GM20431 (cell line): ENCODE data around the gene JMJD8.
"Not testable (repeated sequence)": the region's sequence is repeated elsewhere in the genome, so short reads cannot be mapped to it uniquely, and the experiment has no call there.

Source experiments
- in situ Hi-C: fragments of 300-500 bp; cut with MseI, MboI; formaldehyde crosslinking; loops from one replicate; pipeline ENCODE4 v1.15.0; 2020; ENCODE audit warnings: low sequenced_read_pairs; ENCODE audit not compliant: unreplicated experiment

JMJD8 gene

DNA sequence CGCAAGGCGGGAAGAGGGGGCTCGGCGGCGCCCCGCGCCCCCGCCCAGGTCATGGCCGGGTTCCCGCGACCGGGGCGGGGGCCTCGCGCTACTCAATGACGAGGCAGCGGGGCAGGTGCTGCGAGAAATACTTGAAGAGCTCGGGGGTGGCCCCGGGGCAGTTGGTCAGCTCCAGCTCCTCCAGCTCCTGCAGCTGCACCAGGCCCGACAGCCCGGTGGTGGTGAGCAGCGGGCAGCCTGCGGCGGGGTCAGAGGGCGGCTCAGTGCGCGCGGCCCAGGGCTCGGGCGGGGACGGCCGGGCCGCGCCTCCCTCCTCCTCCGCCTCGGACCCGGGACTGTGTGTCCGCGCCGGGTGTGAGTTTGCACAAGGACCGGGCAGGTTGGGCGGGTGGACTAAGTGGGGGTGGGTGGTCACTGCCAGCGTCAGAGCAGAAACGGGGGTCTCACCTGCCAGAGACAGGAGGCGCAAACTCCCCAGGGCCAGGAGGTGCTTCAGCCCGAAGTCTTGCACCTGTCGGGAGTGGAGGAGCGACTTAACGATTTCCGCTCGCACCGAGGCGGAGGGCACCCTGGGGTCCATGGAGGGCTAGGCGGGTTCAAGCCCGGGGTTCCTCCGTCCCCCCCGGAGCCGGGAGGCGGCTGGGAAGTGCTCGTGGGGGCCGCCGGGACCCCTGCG, 10.2 kb upstream of the JMJD8 start:
- in situ Hi-C loops, result no loop called here

DNA sequence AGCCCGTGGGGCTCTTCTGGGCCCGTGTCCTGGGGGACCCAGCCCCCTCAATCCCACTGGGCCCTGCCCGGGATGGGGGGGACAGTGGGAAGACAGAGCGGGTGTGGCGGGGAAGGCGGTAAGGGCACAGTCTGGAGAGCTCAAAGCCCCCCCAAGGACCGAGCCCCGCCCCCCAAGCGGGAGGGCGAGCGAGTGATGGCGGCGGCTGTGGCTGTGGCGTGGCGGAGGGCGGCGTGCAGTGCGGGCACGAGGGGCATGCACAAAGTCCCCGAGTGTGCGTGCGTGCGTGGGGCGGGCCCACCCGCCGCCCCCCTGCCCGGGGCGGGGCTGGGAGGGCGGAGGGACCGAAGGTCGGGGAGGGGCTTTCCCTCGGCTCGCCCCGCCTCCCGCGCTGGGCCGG, 9.6 kb upstream of the JMJD8 start:
- in situ Hi-C loops, result no loop called here

DNA sequence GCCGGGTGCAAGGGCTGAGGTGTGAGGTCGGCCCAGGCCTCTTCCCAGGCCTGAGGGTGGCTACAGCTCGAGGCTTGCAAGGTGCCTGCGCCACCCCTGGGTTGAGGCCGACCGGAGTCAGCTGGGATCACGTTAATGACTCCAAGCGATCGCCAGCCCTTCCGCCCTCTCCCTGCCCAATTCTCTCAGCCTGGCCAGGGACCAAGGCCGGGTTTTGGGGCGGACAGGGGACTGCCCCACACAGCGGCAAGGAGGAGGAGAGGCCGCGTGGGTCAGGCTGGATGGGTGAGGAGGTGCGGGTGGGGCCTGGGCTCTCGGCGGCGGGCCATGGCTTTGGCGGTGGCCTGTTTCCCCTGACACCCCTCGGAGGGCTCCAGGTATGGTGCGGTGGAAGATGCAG, 9.2 kb upstream of the JMJD8 start:
- in situ Hi-C loops, result no loop called here

DNA sequence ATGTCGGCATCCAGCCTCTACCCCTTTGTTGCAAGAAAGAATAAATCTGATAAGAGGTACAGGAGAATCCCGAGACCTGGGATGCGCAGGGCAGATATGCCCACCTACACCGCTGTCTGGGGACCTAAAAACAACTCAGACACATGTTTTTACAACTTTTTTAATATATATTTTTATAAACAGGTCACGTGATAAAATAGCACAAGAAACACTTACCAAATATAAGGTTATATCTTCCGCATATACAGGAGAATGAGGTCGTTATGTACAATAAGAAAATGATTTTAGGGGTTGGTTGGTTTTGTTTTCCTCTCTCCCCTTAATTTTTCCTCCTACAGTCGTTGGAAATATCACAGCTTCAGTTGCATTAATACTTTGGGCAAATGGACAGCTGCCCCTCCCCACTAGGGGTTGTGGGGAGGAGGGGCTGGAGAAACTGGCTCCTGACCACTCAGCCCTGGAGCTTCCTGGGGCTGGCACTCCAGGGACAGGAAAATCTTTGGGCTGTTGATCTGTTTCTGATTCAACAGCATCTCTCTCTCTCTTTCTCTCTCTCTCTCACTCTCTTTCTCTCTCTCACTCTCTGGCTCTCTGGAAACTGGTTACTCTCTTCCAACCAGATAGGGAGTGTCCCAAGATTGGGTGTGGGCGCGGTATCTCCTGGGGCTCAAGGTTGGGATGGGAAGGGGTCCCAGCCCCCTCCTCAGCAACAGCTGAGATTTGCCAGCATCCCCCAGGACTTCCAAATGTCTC, 8.4 kb upstream of the JMJD8 start:
- in situ Hi-C loops, result no loop called here

DNA sequence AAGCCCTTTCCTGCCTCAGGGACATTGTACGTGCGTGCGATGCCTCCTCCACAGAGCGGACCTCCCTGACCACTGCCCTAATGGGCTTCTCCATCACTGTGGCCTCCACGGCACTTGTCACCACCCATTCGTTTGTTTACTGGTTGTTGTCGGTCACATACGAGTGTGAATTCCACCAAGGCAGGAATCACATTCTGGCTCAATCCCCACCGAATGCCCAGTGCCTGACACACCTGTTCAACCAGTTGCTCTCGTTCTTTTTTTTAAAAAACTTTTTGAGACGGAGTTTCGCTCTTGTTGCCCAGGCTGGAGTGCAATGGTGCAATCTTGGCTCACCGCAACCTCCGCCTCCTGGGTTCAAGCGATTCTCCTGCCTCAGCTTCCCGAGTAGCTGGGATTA, 7.1 kb upstream of the JMJD8 start:
- in situ Hi-C loops, result not testable (repeated sequence)

DNA sequence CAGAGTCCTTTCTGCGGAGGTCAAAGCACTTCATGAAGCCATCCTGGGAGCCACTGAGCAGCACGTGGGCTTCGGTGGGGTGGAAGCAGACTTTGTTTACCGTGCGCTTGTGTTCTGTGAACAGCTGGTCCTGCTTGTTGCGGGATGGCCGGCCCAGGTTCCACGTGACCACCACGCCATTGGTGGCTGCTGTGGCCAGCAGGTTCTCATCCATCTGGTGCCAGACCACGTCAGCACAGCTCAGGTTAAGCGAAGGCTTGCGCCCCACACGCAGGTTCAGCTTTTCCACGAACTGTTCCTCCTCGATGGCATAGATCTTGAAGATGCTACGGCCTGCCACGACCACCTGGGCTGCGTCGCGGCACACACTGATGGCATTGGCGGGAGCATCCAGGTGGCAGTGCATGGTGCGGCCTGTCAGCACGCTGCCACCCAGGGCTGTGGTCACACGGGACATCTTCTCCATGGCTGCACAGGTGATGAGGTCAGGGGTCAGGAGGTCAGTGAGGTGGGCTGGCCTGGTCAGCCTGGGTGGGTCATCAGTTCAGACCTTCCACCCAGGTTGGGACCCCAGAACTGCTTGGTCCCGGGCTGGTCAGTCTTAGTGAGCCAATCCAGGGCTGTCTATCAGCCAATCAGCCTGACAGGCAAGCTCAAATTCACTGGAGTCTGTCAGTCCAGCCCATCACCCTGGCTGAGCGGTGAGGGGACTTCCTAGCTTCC, 5.2 kb upstream of the JMJD8 start:
- in situ Hi-C loops, result no loop called here

DNA sequence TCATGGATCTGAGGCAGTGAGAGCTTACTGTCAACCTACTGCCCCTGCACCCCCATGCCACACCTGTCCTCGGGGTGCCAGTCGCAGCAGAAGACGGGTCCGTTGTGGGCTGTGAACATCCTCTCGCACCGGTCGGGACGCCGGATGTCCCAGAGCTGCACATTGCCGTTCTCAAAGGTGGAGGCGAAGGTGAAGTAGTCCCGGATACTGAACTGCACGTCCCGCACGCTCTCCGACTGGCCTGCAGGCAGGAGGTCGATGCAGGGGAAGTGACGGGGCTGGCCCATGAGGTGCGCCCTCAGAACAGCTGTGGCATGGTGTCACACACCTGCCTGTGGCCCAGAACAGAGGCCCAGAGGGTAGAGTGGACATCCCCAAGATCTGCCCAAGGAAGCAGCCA, 3.4 kb upstream of the JMJD8 start:
- in situ Hi-C loops, result no loop called here

- in situ Hi-C loops, result no loop called here
Observed at GRCh38 chr16:686459-687260, 2.5 kb upstream of the JMJD8 start.

DNA sequence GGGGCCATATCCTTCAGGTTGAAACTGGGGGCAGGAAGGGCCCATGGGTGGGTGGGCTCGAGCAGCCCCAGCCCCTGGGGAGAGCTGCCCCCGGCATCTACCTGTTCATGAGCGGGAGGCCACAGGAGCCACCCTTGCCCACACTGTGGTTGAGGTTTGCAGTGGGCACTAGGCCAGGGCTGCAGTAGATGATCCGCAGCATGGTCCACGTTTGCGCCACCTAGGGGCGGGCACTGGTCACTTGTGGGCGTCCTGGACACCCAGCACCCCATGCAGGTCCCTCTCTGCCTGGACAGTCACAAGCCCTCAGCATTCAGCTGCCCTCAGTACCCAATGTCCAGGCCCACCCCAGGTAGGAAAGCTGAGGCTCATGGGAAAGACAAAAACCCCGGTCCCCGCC, 1.8 kb upstream of the JMJD8 start:
- in situ Hi-C loops, result no loop called here

GRCh38 chr16:684961-685696, 995 bp upstream of the JMJD8 start:
- in situ Hi-C loops, result no loop called here

GRCh38 chr16:683396-684070, 601 bp downstream of the JMJD8 start:
- in situ Hi-C loops, result no loop called here

DNA sequence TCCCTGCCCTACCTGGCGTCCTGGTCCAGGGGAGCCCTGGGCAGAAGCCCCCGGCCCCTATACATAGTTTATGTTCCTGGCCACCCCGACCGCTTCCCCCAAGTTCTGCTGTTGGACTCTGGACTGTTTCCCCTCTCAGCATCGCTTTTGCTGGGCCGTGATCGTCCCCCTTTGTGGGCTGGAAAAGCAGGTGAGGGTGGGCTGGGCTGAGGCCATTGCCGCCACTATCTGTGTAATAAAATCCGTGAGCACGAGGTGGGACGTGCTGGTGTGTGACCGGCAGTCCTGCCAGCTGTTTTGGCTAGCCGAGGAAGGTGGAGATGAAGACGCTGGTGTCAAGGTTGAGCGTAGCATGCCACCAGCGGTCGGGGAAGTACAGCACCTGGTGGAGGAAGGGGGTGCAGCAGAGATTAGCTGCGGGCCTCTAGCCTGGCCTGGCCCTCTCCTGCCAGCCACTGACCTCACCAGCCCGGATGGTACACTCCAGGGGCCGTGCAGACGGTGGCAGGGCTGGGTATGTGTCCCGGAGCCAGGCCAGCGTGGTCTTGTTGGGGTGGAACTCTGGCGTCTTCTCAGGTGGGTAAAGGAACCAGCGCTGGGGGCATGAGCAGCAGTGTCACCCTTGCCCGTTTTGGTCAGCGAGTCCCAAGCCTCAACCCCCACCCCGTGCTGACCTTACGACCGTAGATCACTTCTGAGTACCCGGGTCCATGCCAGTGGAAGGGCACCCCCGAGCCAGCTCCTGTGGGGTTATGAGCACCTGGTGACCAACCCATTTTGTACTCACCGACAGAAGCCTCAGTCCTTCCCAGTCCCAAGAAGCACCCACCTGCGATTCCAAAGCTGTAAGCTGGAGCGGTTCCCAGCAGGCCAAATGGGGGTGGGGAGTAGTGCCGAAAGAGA, 1.4 kb downstream of the JMJD8 start:
- in situ Hi-C loops, result no loop called here

GRCh38 chr16:681746-682427, 2.2 kb downstream of the JMJD8 start:
- in situ Hi-C loops, result no loop called here

DNA sequence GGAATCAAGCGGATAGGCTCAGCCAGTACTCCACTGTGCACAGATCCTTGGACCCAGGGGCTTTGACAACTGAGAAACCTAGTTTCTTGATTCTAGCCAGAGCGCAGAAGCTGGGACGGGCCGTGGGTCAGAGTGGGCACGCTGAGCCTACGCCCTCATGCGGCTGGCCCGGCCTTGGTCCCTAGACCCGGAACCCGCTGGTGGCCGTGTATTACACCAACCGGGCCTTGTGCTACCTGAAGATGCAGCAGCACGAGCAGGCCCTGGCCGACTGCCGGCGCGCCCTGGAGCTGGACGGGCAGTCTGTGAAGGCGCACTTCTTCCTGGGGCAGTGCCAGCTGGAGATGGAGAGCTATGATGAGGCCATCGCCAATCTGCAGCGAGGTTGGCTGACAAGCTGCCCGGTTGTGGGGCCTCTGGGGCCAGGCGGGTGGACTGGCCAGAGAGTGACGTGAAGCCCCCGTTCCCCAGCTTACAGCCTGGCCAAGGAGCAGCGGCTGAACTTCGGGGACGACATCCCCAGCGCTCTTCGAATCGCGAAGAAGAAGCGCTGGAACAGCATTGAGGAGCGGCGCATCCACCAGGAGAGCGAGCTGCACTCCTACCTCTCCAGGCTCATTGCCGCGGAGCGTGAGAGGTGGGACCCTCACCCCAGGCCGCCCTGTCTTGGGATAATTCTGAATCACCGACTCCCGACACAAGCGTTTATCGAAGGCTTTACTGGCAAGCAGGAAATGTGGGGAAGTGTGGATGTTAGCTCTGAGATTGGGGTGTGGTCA, 3.0 kb downstream of the JMJD8 start:
- in situ Hi-C loops, result no loop called here

DNA sequence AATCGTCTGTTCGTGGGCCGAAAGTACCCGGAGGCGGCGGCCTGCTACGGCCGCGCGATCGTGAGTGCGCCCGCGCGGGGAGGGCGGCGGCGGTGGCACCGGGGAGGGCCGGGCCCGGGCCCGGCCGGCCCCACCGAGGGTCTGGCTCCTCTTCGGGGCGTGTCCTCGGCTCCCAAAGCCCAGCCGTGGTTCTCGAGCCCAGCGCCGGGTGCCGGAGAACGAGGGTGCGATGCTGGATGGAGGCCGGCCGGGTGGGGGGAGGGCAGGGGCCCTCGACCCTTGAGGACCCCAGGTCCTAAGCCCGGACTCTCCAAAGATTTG, 3.5 kb downstream of the JMJD8 start:
- in situ Hi-C loops, result no loop called here

- in situ Hi-C loops, result no loop called here
Observed at GRCh38 chr16:679814-680624, 4.1 kb downstream of the JMJD8 start, which contains the start of gene STUB1. Gene STUB1 (plus strand): TSS chr16:680410. CDS start chr16:680526, 116 bp downstream.
